Smooth muscle cell (in vitro differentiated cells): ENCODE data around the gene PCSK9. TPM values are rescaled to one million over a fixed set of nuclear protein-coding genes. Genes with fewer than 3 reads are reported as not detected.

ENCODE experiments used
- DNase-seq: peaks from one replicate; lab custom pipeline; 2025; ENCODE audit not compliant: unreplicated experiment; lab: John Stamatoyannopoulos, UW
- H2AFZ ChIP-seq: fragments of 200-600 bp; sonication (generic); 2 replicates; pipeline ENCODE4 v1.6.0; 2016; ENCODE audit warnings: antibody characterized with exemption, low read depth, mild to moderate bottlenecking
- H3F3A ChIP-seq: fragments of 200-600 bp; sonication (generic); 2 replicates; pipeline ENCODE4 v1.6.0; 2017; ENCODE audit warnings: antibody characterized with exemption, low read depth
- H3K27ac ChIP-seq: fragments of 200-600 bp; sonication (generic); 2 replicates; pipeline ENCODE4 v1.5.1; 2016; ENCODE audit warnings: low read depth, mild to moderate bottlenecking
- H3K27me3 ChIP-seq: fragments of 200-600 bp; sonication (generic); 2 replicates; pipeline ENCODE4 v1.6.1; 2016; ENCODE audit warnings: low read depth, mild to moderate bottlenecking
- H3K36me3 ChIP-seq: fragments of 200-600 bp; sonication (generic); 2 replicates; pipeline ENCODE4 v1.5.1; 2016; ENCODE audit warnings: low read depth
- H3K4me1 ChIP-seq: fragments of 200-600 bp; sonication (generic); 2 replicates; pipeline ENCODE4 v1.5.1; 2016; ENCODE audit warnings: low read depth
- H3K4me2 ChIP-seq: fragments of 200-600 bp; sonication (generic); 2 replicates; pipeline ENCODE4 v1.6.0; 2016; ENCODE audit warnings: mild to moderate bottlenecking
- H3K4me3 ChIP-seq: fragments of 200-600 bp; sonication (generic); 2 replicates; pipeline ENCODE4 v1.5.1; 2016; ENCODE audit warnings: mild to moderate bottlenecking
- H3K79me2 ChIP-seq: fragments of 200-600 bp; sonication (generic); 2 replicates; pipeline ENCODE4 v1.6.0; 2016; ENCODE audit warnings: low read depth, mild to moderate bottlenecking
- H3K9ac ChIP-seq: fragments of 200-600 bp; sonication (generic); 2 replicates; pipeline ENCODE4 v1.6.0; 2016; ENCODE audit warnings: low read depth
- H3K9me3 ChIP-seq: fragments of 200-600 bp; sonication (generic); replicated peaks from 2 replicates; pipeline ENCODE4 v1.5.1; 2016; ENCODE audit warnings: low read depth
- H4K20me1 ChIP-seq: fragments of 200-600 bp; sonication (generic); 2 replicates; pipeline ENCODE4 v1.6.0; 2016; ENCODE audit warnings: low read depth
- WGBS: methylation state at CpG from one replicate; pipeline ENCODE4 v1.1.7; 2016; ENCODE audit warnings: low lambda C conversion rate; 5-methylcytosine and 5-hydroxymethylcytosine counted together
- polyA plus RNA-seq: library from polyadenylated mRNA; unstranded; fragments of >200 nt; fragmentation: Nextera tagmentation; extraction: Ambion mirVana; gene quantifications from 2 replicates; pipeline ENCODE4 v1.2.1, GENCODE V29; 2016
- total RNA-seq: library from RNA; depleted of rRNA; stranded (reverse); fragments of >200 nt; gene quantifications from 2 replicates; pipeline ENCODE4 v1.2.3, GENCODE V29; 2014
- TF ChIP-seq, protein P1 (sequence below): fragments of 200-600 bp; sonication (generic); IDR thresholded peaks from 2 replicates; pipeline ENCODE4 v1.5.1; 2017; ENCODE audit warnings: borderline replicate concordance, mild to moderate bottlenecking, antibody characterized with exemption; ENCODE audit not compliant: insufficient read depth, poor library complexity, severe bottlenecking

Gene PCSK9
- total and polyA plus RNA-seq, 2 experiments from 2014 or later, result 0.18 to 0.70 TPM

- H3F3A ChIP-seq, result peaks cover 3% of the 10 kb centered on the region
- H4K20me1 ChIP-seq, result no peaks in the 10 kb centered on the region
- H3K4me1 ChIP-seq, result no peaks in the 10 kb centered on the region
- H2AFZ ChIP-seq, result no peak overlapping the region
- no peaks in the 10 kb centered on the region for H3K27me3 ChIP-seq
- H3K36me3 ChIP-seq, result no peaks in the 10 kb centered on the region
- no peaks in the 10 kb centered on the region for H3K79me2 ChIP-seq
- no peak overlapping the region for H3K4me2 ChIP-seq
- no peak for DNase-seq
- TF ChIP-seq, protein P1, sequence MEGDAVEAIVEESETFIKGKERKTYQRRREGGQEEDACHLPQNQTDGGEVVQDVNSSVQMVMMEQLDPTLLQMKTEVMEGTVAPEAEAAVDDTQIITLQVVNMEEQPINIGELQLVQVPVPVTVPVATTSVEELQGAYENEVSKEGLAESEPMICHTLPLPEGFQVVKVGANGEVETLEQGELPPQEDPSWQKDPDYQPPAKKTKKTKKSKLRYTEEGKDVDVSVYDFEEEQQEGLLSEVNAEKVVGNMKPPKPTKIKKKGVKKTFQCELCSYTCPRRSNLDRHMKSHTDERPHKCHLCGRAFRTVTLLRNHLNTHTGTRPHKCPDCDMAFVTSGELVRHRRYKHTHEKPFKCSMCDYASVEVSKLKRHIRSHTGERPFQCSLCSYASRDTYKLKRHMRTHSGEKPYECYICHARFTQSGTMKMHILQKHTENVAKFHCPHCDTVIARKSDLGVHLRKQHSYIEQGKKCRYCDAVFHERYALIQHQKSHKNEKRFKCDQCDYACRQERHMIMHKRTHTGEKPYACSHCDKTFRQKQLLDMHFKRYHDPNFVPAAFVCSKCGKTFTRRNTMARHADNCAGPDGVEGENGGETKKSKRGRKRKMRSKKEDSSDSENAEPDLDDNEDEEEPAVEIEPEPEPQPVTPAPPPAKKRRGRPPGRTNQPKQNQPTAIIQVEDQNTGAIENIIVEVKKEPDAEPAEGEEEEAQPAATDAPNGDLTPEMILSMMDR, result no peak
- no peak overlapping the region for H3K4me3 ChIP-seq
- H3K27ac ChIP-seq, result no peak overlapping the region
- WGBS, result 95% methylated on average over 3 of the region's 3 CpGs
- no peak overlapping the region for H3K9ac ChIP-seq
- no peaks in the 10 kb centered on the region for H3K9me3 ChIP-seq
Observed at GRCh38 chr1:55087439-55087838, 48.1 kb downstream of the PCSK9 start.

DNA sequence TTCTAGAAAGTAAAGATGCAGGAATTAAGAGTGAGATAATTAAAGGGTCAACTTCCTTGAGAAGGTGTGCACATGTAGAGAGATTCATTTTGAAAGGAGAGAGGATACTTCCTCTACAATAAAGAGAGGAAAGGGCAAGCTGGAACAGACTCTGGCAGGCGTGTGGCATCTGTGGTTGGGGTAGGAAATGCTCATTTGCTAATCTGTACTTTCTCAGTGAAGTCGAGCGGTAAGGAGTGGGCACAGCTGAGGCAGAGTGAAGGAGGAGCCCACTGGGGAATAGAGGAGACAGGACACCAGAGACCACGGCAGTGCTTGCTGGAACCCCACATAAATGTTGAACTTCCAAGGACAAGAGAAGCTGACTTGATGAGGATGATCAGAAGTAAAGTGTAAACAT, 49.1 kb downstream of the PCSK9 start:
- no peak overlapping the region for H3K4me3 ChIP-seq
- TF ChIP-seq, protein P1, result no peak
- WGBS, result 96% methylated on average over 4 of the region's 4 CpGs
- H3K9ac ChIP-seq, result no peak overlapping the region
- no peak overlapping the region for H3K4me2 ChIP-seq
- H4K20me1 ChIP-seq, result no peaks in the 10 kb centered on the region
- no peaks in the 10 kb centered on the region for H3K27me3 ChIP-seq
- H3K9me3 ChIP-seq, result no peaks in the 10 kb centered on the region
- H3K27ac ChIP-seq, result no peak overlapping the region
- H3K4me1 ChIP-seq, result no peaks in the 10 kb centered on the region
- no peak overlapping the region for H2AFZ ChIP-seq
- no peaks in the 10 kb centered on the region for H3F3A ChIP-seq
- DNase-seq, result no peak
- H3K36me3 ChIP-seq, result no peaks in the 10 kb centered on the region
- no peaks in the 10 kb centered on the region for H3K79me2 ChIP-seq

DNA sequence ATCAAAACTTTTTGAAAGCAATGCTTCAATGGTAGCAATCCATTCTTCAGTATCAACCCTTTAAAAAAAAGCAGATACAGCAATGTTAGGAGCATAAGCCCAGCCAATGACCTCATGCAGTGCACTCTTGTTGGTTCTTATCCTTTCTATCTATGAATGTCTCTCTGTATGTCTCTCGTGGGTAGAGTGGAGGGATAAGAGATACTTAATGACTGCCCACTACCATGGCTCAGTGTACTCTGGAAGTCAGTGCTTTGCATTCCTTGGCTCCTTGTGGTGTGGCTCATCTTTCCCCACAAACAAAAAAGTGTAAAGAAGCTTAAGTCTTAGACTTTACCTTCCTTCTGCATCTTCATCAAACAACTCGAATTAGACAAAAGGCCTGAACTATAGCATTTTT, 50.3 kb downstream of the PCSK9 start:
- no peak overlapping the region for H3K9ac ChIP-seq
- H3K27me3 ChIP-seq, result no peaks in the 10 kb centered on the region
- no peak overlapping the region for H2AFZ ChIP-seq
- H3K4me1 ChIP-seq, result no peaks in the 10 kb centered on the region
- H3F3A ChIP-seq, result no peaks in the 10 kb centered on the region
- no peaks in the 10 kb centered on the region for H3K9me3 ChIP-seq
- H3K36me3 ChIP-seq, result no peaks in the 10 kb centered on the region
- H4K20me1 ChIP-seq, result no peaks in the 10 kb centered on the region
- H3K27ac ChIP-seq, result no peak overlapping the region
- no peaks in the 10 kb centered on the region for H3K79me2 ChIP-seq
- no peak overlapping the region for H3K4me3 ChIP-seq
- 45% methylated on average over 2 of the region's 2 CpGs for WGBS
- H3K4me2 ChIP-seq, result no peak overlapping the region
- TF ChIP-seq, protein P1, result no peak
- no peak for DNase-seq

GRCh38 chr1:55092475-55092874, 53.1 kb downstream of the PCSK9 start:
- H3K79me2 ChIP-seq, result no peaks in the 10 kb centered on the region
- TF ChIP-seq, protein P1, result no peak
- H4K20me1 ChIP-seq, result no peaks in the 10 kb centered on the region
- no peaks in the 10 kb centered on the region for H3K9me3 ChIP-seq
- H3K4me2 ChIP-seq, result no peak overlapping the region
- H3K27me3 ChIP-seq, result no peaks in the 10 kb centered on the region
- H3K36me3 ChIP-seq, result no peaks in the 10 kb centered on the region
- H3K4me3 ChIP-seq, result no peak overlapping the region
- no peak overlapping the region for H2AFZ ChIP-seq
- H3K4me1 ChIP-seq, result no peaks in the 10 kb centered on the region
- no peak overlapping the region for H3K27ac ChIP-seq
- 96% methylated on average over 2 of the region's 2 CpGs for WGBS
- no peaks in the 10 kb centered on the region for H3F3A ChIP-seq
- no peak overlapping the region for H3K9ac ChIP-seq
- DNase-seq, result no peak
